Mucosa of stomach (tissue), 1 donor: ENCODE results near the gene CBL.
"Not testable (repeated sequence)": the region's sequence is repeated elsewhere in the genome, so short reads cannot be mapped to it uniquely, and the experiment has no call there.

ENCODE experiments used
- H3K27me3 ChIP-seq: one replicate; pipeline ENCODE4 v1.7.0; 2013; ENCODE audit warnings: mild to moderate bottlenecking, low read length; ENCODE audit not compliant: control insufficient read depth, insufficient read depth
- H3K36me3 ChIP-seq: one replicate; pipeline ENCODE4 v1.7.0; 2013; ENCODE audit warnings: low read length; ENCODE audit not compliant: control insufficient read depth, insufficient read depth
- H3K4me1 ChIP-seq: one replicate; pipeline ENCODE4 v1.7.0; 2013; ENCODE audit warnings: mild to moderate bottlenecking, low read length; ENCODE audit not compliant: control insufficient read depth, insufficient read depth
- H3K4me3 ChIP-seq: one replicate; pipeline ENCODE4 v1.7.0; 2013; ENCODE audit warnings: low read length
- H3K9ac ChIP-seq: one replicate; pipeline ENCODE4 v1.7.0; 2013; ENCODE audit warnings: mild to moderate bottlenecking, low read length, moderate library complexity
- H3K9me3 ChIP-seq: one replicate; pipeline ENCODE4 v1.7.0; 2013; ENCODE audit warnings: mild to moderate bottlenecking, low read length, moderate library complexity; ENCODE audit not compliant: control insufficient read depth
- donor health status: Pancreatic carcinoma.

CBL gene

DNA sequence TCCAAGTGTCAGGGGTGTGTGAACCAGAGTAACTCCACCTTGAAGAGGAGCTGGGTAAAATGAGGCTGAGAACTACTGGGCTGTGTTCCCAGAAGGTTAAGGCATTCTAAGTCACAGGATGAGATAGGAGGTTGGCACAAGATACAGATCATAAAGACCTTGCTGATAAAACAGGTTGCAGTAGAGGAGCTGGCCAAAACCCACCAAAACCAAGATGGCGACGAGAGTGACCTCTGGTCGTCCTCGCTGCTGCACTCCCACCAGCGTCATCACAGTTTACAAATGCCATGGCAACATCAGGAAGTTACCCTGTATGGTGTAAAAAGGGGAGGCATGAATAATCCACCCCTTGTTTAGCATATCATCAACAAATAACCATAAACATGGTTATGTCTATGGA, 4.9 kb upstream of the CBL start:
- not testable (repeated sequence) for H3K9me3 ChIP-seq, H3K27me3 ChIP-seq, H3K9ac ChIP-seq, H3K36me3 ChIP-seq, H3K4me3 ChIP-seq
- peaks cover 14% of the 10 kb centered on the region for H3K4me1 ChIP-seq

DNA sequence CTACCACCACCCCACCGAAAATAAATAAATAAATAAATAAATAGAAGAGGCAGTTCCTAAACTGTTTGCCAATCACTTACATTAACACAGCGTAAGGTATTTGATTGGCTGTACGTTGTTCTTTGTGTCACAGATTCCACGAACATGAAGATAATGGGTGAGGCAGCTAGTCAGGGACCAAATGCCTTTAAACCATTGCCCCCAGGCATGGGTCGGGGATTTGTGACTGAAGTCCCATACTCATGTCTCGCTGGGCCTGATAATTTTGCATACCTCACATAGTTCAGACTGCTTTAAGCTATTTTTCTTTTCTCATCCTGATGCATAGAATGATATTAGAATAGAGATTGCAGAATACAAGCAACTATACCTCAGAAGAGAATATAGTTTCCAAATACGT, 3.6 kb upstream of the CBL start:
- peaks cover 13% of the 10 kb centered on the region for H3K4me1 ChIP-seq
- no peak overlapping the region for H3K9ac ChIP-seq

DNA sequence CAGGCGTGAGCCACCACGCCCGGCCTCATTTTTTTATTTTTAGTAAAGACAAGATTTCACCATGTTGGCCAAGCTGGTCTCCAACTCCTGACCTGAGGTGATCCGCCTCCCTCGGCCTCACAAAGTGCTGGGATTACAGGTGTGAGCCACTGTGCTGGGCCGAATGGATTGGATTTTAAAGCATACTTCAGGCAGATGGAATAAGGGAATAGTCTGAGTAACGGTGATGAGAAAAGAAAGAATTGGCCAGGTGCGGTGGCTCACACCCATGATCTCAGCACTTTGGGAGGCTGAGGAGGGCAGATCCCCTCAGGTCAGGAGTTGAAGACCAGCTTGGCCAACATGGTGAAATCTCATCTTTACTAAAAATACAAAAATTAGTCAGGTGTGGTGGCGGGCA, 2.1 kb upstream of the CBL start:
- peaks cover 13% of the 10 kb centered on the region for H3K4me1 ChIP-seq
- H3K9ac ChIP-seq: no peak overlapping the region
- no peaks in the 10 kb centered on the region for H3K27me3 ChIP-seq
- H3K4me3 ChIP-seq: no peak overlapping the region
- H3K9me3 ChIP-seq: no peaks in the 10 kb centered on the region
- H3K36me3 ChIP-seq: no peaks in the 10 kb centered on the region

More for the DNA sequence above, 3.6 kb upstream of the CBL start:
- Histone ChIP-seq H3K27me3 (no peaks in the 10 kb centered on the region), H3K4me3 (no peak overlapping the region), H3K36me3 (no peaks in the 10 kb centered on the region), H3K9me3 (no peaks in the 10 kb centered on the region)

DNA sequence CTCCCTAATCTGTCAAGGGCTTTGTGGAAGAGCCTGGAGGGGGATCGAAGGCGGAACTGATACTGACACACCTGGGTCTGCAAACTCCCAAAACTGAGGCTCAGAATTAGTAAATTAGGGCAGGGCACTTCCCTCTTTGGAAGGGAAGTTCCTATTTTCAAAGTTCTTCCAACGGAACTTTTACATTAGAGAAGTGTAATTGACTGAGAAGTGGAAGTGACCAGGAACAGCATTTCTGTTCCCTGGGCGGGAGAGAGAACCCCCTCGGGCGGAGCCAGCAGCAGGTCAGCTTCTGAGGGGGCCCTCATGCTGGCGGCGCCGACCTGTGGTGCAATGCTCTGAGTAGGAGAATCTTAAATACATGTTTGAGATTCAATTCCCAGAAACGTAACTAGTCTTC, 1.1 kb upstream of the CBL start:
- no peaks in the 10 kb centered on the region for H3K27me3 ChIP-seq
- peak overlapping the region; percentile 65 for H3K9ac ChIP-seq
- H3K4me3 ChIP-seq: no peak overlapping the region
- peaks cover 13% of the 10 kb centered on the region for H3K4me1 ChIP-seq
- H3K9me3 ChIP-seq: no peaks in the 10 kb centered on the region
- H3K36me3 ChIP-seq: no peaks in the 10 kb centered on the region

DNA sequence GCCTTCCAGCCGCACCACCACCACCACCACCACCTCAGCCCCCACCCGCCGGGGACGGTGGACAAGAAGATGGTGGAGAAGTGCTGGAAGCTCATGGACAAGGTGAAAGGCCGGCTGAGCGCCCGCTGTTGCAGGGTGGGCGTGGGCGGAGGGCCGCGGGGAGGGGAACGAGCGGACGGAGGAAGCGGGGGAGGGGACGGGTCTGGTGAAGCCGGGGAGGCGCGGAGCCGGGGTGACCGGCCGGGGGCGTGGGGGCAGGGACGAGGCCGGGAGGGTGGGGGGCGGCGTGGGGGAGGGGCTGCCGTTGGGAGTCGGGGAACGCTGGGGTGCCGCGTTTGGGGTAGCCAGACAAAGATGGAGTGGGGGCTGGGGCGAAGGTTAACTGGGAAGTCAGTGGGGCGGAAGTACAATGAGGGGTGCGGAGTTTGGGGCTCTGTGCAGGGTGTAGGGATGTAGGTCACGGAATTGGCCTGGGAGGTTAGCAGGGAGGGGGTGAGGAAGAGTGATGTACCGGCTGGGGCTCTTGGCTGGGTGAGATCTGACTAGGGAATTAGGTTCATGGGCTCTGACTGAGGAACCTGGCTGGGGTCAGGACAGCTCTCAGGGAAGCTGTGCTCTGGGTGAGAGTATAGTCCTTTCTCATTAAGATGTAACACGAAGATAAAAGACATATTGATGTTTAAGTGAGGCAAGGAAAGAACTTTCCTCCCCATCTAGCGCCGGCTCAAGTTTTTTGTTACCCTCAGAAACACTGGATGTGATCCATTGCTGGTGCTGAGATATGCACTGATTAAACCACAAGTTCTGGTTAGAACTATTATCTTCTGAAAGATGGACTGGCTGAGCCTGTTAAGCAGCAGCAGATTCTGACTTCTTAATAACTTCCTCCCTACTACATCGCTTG, 624 bp downstream of the CBL start:
- Histone ChIP-seq H3K9me3 (no peaks in the 10 kb centered on the region), H3K4me1 (peaks cover 13% of the 10 kb centered on the region), H3K9ac (peak overlapping the region; percentile 77), H3K4me3 (peak overlapping the region; percentile 23), H3K27me3 (no peaks in the 10 kb centered on the region), H3K36me3 (no peaks in the 10 kb centered on the region)

DNA sequence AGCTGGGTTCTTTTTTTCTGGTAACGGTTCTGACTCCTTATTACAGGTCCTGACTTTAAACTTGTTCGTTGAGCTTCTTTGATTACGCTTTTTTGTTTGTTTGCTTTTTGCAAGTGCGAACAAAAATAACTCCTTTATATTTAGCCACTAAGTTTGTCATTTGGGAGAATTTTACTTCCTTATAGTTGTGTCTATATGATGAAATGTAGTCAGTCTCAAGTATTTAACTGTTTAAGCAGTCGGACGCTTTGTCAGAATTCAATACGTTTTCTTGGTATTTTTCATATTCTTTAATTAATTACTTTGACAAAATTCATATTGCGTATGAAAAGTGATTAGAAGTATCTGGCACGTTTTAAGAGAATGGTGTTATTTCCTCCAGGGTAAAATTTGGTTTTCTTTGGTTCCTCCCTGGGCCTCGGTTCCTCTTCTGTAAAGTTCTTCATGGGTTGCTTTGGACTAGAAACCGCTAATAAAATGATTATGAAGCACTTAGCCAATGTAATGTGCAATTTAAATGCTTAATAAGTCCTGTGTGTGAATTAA, 1.3 kb downstream of the CBL start:
- H3K4me3 ChIP-seq: peak overlapping the region; percentile 23
- no peaks in the 10 kb centered on the region for H3K9me3 ChIP-seq
- H3K9ac ChIP-seq: peak overlapping the region; percentile 51
- H3K36me3 ChIP-seq: no peaks in the 10 kb centered on the region
- no peaks in the 10 kb centered on the region for H3K27me3 ChIP-seq
- peaks cover 13% of the 10 kb centered on the region for H3K4me1 ChIP-seq

DNA sequence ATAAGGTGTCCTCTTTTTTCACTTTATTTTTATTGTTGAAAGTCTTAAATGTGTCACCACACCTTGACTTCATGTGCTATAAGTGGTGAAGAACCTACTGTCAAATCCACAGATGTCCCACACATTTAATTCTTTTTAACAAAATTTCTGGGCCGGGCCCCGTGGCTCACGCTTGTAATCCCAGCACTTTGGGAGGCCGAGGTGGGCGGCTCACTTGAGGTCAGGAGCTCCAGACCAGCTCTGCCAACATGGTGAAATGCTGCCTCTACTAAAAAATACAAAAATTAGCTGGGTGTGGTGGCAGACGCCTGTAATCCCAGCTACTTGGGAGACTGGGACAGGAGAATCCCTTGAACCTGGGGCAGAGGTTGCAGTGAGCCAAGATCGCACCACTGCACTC, 3.0 kb downstream of the CBL start:
- Histone ChIP-seq H3K9ac (no peak overlapping the region), H3K9me3 (no peaks in the 10 kb centered on the region), H3K27me3 (no peaks in the 10 kb centered on the region), H3K4me3 (no peak overlapping the region), H3K36me3 (no peaks in the 10 kb centered on the region), H3K4me1 (peaks cover 13% of the 10 kb centered on the region)

DNA sequence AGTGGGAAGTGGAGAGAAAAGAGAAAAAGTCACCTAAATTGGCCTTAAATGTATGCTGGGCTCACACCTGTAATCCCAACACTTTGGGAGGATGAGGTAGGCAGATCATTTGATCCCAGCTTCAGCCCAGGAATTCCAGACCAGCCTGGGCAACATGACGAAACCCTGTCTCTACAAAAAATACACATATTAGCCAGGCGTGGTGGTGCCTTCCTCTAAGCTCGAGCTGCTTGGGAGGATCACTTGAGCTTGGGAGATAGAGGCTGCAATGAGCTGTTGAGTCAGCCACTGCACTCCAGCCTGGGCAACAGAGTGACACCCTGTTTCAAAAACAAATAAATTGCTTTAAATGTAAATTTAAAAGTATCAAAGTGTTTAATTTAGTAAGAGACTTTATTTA, 3.9 kb downstream of the CBL start:
- Histone ChIP-seq H3K4me1 (peaks cover 16% of the 10 kb centered on the region), H3K27me3 (no peaks in the 10 kb centered on the region), H3K9ac (no peak overlapping the region), H3K4me3 (no peak overlapping the region), H3K36me3 (no peaks in the 10 kb centered on the region), H3K9me3 (no peaks in the 10 kb centered on the region)

DNA sequence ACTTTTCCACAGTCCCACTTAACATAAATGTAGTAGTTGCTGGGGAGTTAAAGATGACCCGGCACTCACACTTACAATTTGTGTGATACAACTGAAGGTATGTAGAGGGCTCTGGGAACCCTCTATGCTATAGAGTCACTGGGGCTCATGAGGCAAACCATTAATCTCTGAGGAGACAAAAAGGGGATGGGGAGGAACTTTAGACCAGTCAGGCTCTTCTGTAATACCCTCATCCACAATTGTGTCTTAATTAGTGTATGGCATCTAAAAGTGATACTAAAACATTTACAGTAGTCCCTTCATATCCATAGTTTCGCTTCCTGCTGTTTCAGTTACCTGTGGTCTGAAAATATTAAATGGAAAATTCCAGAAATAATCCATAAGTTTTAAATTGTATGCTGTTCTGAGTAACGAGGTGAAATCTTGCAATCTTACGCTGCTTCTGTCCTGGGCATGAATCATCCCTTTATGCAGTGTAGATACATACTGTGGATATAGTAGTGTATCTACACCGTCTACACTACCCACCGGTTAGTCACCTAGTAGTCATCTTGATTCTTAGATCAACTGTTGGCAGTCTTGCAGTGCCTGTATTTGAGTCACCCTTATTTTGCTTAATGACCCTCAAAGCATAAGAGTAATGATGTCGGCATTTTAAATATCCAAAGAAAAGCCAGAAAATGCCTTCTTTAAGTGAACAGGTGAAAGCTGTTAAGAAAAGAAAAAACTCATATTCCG, 12.2 kb downstream of the CBL start:
- H3K27me3 ChIP-seq: no peaks in the 10 kb centered on the region
- H3K9me3 ChIP-seq: no peaks in the 10 kb centered on the region
- peaks cover 13% of the 10 kb centered on the region for H3K4me1 ChIP-seq
- H3K4me3 ChIP-seq: no peak overlapping the region
- H3K9ac ChIP-seq: no peak overlapping the region
- no peaks in the 10 kb centered on the region for H3K36me3 ChIP-seq

DNA sequence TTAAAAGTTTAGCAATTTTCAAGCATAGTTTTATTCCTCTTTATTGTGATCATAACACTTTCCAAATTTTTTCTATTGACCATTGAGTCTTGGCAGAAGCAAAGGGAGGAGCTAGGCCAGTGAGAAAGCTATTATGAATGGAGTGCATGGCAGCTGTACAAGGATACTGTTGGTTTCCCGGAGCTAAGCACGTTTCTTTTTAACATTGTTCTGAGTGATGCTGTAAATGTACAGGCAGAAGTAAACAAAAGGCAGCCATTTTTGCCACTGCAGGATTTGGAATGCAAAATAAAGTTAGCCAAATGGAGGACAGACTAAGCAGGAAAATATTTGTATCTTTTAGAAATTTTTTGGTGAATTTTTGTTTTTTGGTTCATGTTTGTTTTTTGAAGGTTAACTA, 16.2 kb downstream of the CBL start:
- Histone ChIP-seq H3K27me3 (no peaks in the 10 kb centered on the region), H3K9me3 (no peaks in the 10 kb centered on the region), H3K4me1 (peaks cover 6% of the 10 kb centered on the region), H3K9ac (no peak overlapping the region), H3K4me3 (no peak overlapping the region), H3K36me3 (no peaks in the 10 kb centered on the region)

DNA sequence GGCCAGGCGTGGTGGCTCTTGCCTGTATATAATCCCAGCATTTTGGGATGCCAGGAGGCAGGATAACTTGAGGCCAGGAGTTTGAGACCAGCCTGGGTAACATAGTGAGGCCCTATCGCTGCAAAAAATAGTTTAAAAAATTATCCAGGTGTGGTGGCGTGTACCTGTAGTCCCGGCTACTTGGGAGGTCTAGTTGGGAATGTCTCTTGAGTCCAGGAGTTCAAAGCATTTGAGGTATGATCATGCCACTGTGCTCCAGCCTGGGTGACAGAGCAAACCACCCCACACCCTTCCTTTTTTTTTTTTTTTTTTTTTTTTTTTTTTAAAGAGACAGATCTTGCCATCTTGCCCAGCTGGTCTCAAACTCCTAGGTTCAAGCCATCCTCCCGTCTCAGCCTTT, 16.8 kb downstream of the CBL start:
- Histone ChIP-seq H3K4me3 (no peak overlapping the region), H3K4me1 (peaks cover 6% of the 10 kb centered on the region), H3K9ac (no peak overlapping the region)

DNA sequence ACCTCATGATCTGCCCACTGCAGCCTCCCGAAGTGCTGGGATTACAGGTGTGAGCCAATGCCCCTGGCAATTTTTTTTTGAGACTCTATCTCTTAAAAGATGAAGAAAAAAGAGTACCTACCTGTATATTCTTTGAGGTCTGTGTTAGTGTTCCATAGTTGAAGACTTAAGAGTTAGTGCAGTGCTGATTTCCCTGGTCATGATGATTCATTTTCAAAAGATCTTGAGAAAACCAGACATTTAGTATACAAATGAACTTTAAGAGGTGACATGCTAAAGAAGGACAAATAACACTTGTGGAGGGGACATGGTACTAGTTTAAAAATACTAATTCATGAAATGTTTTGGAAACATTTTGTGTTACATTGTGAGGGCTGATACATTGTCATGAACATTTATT, 17.7 kb downstream of the CBL start:
- H3K9ac ChIP-seq: no peak overlapping the region
- no peak overlapping the region for H3K4me3 ChIP-seq
- H3K9me3 ChIP-seq: no peaks in the 10 kb centered on the region
- H3K27me3 ChIP-seq: no peaks in the 10 kb centered on the region
- H3K36me3 ChIP-seq: no peaks in the 10 kb centered on the region
- H3K4me1 ChIP-seq: peaks cover 6% of the 10 kb centered on the region

More for the DNA sequence above, 16.8 kb downstream of the CBL start:
- Histone ChIP-seq H3K9me3 (no peaks in the 10 kb centered on the region), H3K36me3 (no peaks in the 10 kb centered on the region), H3K27me3 (no peaks in the 10 kb centered on the region)
